Activated T-cell treated with anti-CD3 and anti-CD28 coated beads, Interleukin-2, amount 50 U/mL, for 4 hours (primary cell): ENCODE data around the gene KIAA1217. TPM values are rescaled to one million over a fixed set of nuclear protein-coding genes. Genes with fewer than 3 reads are reported as not detected.

Experiments
- ATAC-seq, 2 donors: fragments of 200-7000 bp; cut with Tn5 transposase; one replicate each; pipeline ENCODE4 v1.10.0; 2021
- DNase-seq: peaks from one replicate; pipeline ENCODE4 v3.0.0-alpha.2; 2020
- H3K27me3 Mint-ChIP-seq: one replicate; pipeline ENCODE4 v1.8.0; 2021; ENCODE audit warnings: low read depth, mixed read lengths
- H3K36me3 Mint-ChIP-seq: one replicate; pipeline ENCODE4 v1.8.0; 2022; ENCODE audit warnings: mixed read lengths; ENCODE audit not compliant: insufficient read depth
- H3K4me1 Mint-ChIP-seq: one replicate; pipeline ENCODE4 v1.8.0; 2021; ENCODE audit warnings: low read depth, mixed read lengths
- H3K4me3 Mint-ChIP-seq: one replicate; pipeline ENCODE4 v1.8.0; 2021; ENCODE audit warnings: mild to moderate bottlenecking, moderate library complexity, mixed read lengths
- H3K9me3 Mint-ChIP-seq: one replicate; pipeline ENCODE4 v1.8.0; 2021; ENCODE audit warnings: mixed read lengths
- total RNA-seq, 3 donors: library from RNA; stranded (reverse); gene quantifications; one replicate each; pipeline ENCODE4 v1.2.1, GENCODE V29; 2021

The KIAA1217 gene
- total RNA-seq, 3 donors from 2014 or later: 0.20 to 0.87 (median 0.50) TPM

GRCh38 chr10:24451325-24451820 is 242.4 kb downstream of the KIAA1217 start:
- DNase-seq (no peak), ATAC-seq (no peak)
- H3K4me1 Mint-ChIP-seq: peaks cover 15% of the 10 kb centered on the region
- H3K4me3 Mint-ChIP-seq: no peak overlapping the region
- peaks cover 29% of the 10 kb centered on the region for H3K27me3 Mint-ChIP-seq
- H3K36me3 Mint-ChIP-seq: no peaks in the 10 kb centered on the region
- H3K9me3 Mint-ChIP-seq: no peaks in the 10 kb centered on the region

DNA sequence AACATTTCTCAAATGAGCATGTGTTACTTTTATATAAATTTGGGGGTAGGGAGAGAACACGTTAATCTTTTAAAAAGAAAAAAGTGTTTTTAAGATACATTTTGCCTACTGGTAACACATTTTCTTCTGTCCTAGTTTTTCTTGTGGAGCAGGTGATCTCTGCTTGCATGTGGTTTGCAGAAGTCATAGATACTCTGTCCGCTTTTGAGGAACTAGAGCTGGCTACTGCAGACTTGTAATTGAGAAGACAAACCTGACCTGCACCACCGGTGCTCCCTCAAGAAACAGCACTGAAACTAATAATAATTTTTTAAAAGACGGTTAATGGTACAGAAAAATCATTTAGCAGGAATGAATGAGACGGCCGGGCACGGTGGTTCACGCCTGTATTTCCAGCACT is 243.1 kb downstream of the KIAA1217 start:
- Mint-ChIP-seq H3K27me3 (peaks cover 27% of the 10 kb centered on the region), H3K4me3 (no peak overlapping the region), H3K36me3 (no peaks in the 10 kb centered on the region), H3K9me3 (no peaks in the 10 kb centered on the region), H3K4me1 (peaks cover 15% of the 10 kb centered on the region)
- DNase-seq (no peak), ATAC-seq (no peak)

DNA sequence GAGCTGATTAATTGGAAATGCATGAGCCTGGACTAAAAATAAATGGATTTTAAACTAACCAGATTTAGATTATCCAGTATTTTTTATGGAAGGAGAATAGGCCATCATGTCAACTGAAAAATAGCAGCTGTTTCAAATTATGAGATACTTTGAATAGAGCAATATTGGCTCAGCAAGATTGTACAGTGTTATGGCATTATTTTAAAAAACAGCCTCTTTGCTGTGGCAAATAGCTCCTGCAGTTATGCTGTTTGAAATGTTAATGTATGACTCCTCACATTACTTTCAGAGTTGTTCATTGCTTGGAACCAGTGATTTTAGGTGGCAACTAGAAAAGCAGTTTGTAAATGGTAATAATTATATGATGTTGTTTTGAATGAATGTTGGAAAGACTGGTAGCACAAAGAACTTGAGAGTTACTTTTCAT is 244.5 kb downstream of the KIAA1217 start:
- Mint-ChIP-seq H3K4me1 (peaks cover 15% of the 10 kb centered on the region), H3K36me3 (no peaks in the 10 kb centered on the region), H3K27me3 (peaks cover 30% of the 10 kb centered on the region), H3K4me3 (no peak overlapping the region), H3K9me3 (no peaks in the 10 kb centered on the region)
- DNase-seq (no peak), ATAC-seq (no peak)

DNA sequence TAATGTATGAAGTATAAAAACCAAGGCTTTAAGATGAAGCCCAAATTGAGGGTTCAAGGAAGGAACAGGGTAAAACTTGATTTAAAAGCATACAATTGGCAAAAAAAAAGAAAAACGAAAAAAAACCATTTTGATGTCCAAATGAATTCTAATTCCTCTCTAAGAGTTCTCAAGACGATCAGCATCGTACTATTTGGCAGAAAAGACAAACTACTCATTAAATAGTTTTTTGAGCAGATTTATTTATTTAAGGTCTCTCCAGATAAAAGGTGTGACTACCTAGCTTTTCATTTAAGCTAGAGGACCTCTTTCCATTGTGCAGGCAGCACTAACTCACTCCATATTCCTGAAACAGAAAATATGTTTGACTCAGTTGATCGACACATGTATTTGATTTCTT is 245.0 kb downstream of the KIAA1217 start:
- ATAC-seq: no peak
- Mint-ChIP-seq H3K4me3 (no peak overlapping the region), H3K9me3 (no peaks in the 10 kb centered on the region), H3K36me3 (no peaks in the 10 kb centered on the region), H3K4me1 (peaks cover 12% of the 10 kb centered on the region), H3K27me3 (peaks cover 31% of the 10 kb centered on the region)
- no peak for DNase-seq

DNA sequence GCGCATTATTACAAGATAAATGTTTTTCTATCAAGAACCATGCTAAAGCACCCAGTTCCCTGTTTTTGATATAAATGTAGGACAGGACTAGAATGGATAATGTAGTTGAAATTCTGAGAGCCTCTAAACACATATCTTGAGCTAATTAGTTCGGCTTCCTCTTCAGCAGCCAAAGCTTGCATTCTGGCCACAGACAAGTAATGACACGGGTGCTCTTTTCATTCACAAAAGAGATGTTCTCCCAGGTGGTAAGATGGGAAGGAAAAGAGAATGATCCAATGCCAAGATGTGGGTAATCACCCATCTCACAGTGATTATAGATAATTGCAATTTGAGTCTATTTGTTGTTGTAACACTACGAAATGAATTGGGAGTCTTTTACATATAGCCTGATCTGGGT is 246.5 kb downstream of the KIAA1217 start:
- Mint-ChIP-seq H3K36me3 (no peaks in the 10 kb centered on the region), H3K27me3 (peaks cover 31% of the 10 kb centered on the region)

GRCh38 chr10:24456322-24456721 is 247.4 kb downstream of the KIAA1217 start:
- Mint-ChIP-seq H3K4me3 (no peak overlapping the region), H3K36me3 (no peaks in the 10 kb centered on the region), H3K4me1 (peaks cover 6% of the 10 kb centered on the region), H3K27me3 (peaks cover 30% of the 10 kb centered on the region), H3K9me3 (no peaks in the 10 kb centered on the region)
- DNase-seq: no peak
- peak; percentile 18 to 50 for ATAC-seq

More for the DNA sequence above, 246.5 kb downstream of the KIAA1217 start:
- H3K9me3 Mint-ChIP-seq: no peaks in the 10 kb centered on the region
- H3K4me3 Mint-ChIP-seq: no peak overlapping the region
- ATAC-seq: no peak
- DNase-seq: no peak
- peaks cover 6% of the 10 kb centered on the region for H3K4me1 Mint-ChIP-seq

DNA sequence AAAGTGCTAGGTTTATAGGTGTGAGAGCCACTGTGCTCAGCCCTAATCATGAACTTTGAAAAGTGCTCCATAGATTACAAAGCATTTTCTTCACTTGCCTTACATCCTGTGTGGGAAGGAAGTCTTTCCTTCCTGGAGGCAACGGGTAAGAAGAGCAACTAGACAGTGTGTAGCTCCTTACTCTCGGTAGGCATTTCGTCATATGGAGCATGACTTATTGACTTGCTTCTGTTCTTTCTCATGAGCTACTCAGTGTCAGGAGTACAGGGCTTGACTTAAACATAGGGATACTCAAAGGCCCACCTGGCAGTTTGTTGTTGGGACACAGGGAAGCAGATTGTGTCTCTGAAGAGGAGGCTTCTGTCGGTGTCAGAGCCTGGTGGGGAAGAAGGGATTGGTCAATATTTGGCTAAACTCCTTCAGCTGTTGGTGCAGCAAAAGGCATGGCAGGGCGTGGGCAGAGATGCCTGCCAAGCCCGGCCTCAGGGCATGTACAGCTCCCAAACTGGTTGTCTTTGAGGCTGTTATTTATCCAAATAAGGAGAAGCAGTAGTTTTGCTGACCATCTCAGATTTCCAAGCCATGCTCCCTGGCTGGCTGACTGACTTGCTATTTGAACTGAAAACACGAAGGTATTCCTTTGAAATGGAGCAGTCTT is 248.9 kb downstream of the KIAA1217 start:
- ATAC-seq: no peak
- DNase-seq: no peak
- no peaks in the 10 kb centered on the region for H3K36me3 Mint-ChIP-seq
- peaks cover 25% of the 10 kb centered on the region for H3K27me3 Mint-ChIP-seq
- peaks cover 2% of the 10 kb centered on the region for H3K4me1 Mint-ChIP-seq
- no peaks in the 10 kb centered on the region for H3K9me3 Mint-ChIP-seq
- H3K4me3 Mint-ChIP-seq: no peak overlapping the region

DNA sequence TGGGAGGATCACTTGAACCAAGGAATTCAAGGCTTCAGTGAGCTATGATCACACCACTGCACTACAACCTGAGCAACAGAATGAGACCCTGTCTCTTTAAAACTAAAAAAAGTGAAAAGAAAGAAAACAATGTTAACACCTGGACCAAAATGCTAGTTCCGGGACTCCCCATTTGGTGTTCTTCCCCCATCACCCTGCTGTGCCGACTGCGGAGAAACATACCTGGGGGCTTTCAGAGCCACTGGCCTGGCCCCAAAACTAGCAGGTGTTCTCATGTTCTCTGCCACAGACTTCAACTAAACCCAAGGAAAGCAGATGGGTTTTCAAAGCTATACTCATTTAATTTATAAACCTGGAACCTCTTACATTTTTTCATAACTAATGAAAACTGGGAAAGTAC is 250.9 kb downstream of the KIAA1217 start:
- Mint-ChIP-seq H3K4me3 (no peak overlapping the region), H3K27me3 (peaks cover 17% of the 10 kb centered on the region), H3K36me3 (no peaks in the 10 kb centered on the region), H3K4me1 (peaks cover 14% of the 10 kb centered on the region), H3K9me3 (no peaks in the 10 kb centered on the region)
- ATAC-seq (no peak), DNase-seq (no peak)

DNA sequence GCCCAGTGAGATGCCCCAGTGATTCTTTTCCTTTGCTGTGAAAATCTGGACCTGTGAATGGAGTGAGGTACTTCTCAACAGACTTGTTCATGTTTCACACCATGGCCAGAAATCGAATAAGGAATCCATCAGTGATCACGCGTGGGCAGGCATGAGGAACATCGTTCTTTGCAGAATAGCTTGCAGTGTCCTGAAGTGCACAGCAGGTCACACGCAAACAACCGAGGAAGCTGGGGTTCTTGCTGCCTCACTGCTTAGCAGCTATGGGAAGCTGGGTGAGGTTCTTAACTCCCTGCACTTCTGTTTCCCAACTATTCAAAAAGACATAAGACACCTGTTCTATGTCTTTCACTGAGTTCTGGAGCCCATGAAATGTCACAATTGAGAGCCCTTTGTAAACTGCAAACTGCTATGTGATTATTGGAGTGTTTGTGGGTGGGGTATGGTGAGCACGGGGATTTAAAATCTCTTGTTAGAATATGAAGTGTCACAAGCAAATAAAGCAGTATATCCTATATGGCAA is 253.4 kb downstream of the KIAA1217 start:
- H3K4me3 Mint-ChIP-seq: no peak overlapping the region
- H3K36me3 Mint-ChIP-seq: no peaks in the 10 kb centered on the region
- H3K4me1 Mint-ChIP-seq: peaks cover 28% of the 10 kb centered on the region
- no peaks in the 10 kb centered on the region for H3K9me3 Mint-ChIP-seq
- ATAC-seq (no peak), DNase-seq (no peak)
- peaks cover 7% of the 10 kb centered on the region for H3K27me3 Mint-ChIP-seq

DNA sequence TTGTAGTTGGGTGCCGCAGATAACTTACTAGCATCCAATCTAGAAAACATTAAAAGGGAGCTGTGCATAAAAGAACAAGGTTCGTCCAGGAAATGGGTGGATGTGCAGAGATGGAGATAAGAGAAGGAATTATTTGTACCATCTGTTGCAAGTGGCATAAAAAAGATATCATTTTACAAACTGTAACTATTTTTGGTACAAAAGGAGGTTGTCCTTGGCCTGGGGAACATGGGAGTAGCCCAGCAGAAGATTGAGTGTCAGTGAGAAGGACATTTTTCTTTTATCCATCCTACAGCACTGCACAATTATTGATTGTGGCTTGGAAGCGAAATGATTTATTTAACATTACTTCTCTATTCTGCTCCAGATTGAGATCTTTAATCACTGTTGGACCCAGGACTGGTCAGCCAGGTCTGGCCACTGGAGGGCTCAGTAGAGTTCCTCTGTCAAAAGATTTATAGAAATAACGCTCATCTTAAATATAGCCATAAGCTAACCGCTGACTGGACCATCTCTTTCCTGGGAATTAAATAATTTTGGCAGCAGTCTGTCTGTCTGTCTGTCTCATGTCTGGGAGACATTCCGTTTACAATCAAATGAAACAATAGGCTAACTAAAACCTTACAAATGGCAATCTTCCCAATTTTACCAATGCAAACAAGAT is 254.1 kb downstream of the KIAA1217 start:
- Mint-ChIP-seq H3K9me3 (no peaks in the 10 kb centered on the region), H3K36me3 (no peaks in the 10 kb centered on the region), H3K4me3 (no peak overlapping the region)

GRCh38 chr10:24463611-24464426 is 254.9 kb downstream of the KIAA1217 start:
- H3K4me3 Mint-ChIP-seq: peak overlapping the region; percentile 12
- H3K27me3 Mint-ChIP-seq: peaks cover 3% of the 10 kb centered on the region
- DNase-seq (no peak), ATAC-seq (peak; percentile 54 to 62)
- H3K4me1 Mint-ChIP-seq: peaks cover 28% of the 10 kb centered on the region
- no peaks in the 10 kb centered on the region for H3K36me3 Mint-ChIP-seq
- no peaks in the 10 kb centered on the region for H3K9me3 Mint-ChIP-seq

More for the DNA sequence above, 254.1 kb downstream of the KIAA1217 start:
- Mint-ChIP-seq H3K4me1 (peaks cover 28% of the 10 kb centered on the region), H3K27me3 (peaks cover 7% of the 10 kb centered on the region)
- no peak for ATAC-seq
- no peak for DNase-seq

DNA sequence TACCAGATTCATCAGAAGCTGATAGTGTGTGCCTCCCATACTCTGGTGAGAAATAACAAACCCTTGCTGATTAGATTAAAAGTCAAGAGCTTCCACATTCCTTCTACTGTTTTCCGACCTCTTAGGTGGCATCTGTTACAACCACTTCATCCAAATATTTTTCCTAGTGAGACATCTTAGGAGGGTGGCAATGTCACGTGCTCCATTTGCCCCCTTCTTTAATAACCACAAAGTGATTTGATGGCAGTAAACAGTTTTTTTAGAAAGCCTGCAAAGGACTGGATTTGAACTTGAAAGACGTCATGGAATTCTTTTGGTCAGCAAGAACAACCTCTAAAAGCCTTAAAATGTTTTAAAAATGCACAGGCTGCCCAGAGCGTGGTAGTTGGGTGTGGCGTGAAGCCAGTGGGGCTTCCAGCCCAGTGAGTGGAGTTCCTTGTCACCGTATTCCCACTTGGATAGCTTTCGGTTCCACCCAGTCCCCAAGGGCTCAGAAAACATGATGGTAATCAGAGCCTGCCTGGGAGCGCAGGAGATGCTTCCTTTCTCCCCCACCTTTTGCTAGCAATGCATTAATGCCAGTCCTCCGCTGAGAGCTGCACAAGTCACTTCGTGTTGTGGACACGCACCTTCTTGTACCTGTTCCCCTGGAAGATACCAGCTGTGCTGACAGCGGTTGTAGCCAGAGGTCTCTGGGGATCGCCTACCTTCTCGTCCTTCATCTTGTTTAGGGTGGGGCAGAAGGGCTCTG is 256.4 kb downstream of the KIAA1217 start:
- peaks cover 28% of the 10 kb centered on the region for H3K4me1 Mint-ChIP-seq
- no peak for ATAC-seq
- no peak for DNase-seq

GRCh38 chr10:24465891-24466818 is 257.2 kb downstream of the KIAA1217 start:
- Mint-ChIP-seq H3K36me3 (no peaks in the 10 kb centered on the region), H3K4me3 (peak overlapping the region; percentile 39), H3K9me3 (no peaks in the 10 kb centered on the region), H3K27me3 (peaks cover 3% of the 10 kb centered on the region), H3K4me1 (peaks cover 28% of the 10 kb centered on the region)
- ATAC-seq: peak; percentile 73 to 77
- peak; percentile 12 for DNase-seq

More for the DNA sequence above, 256.4 kb downstream of the KIAA1217 start:
- H3K36me3 Mint-ChIP-seq: no peaks in the 10 kb centered on the region
- peaks cover 6% of the 10 kb centered on the region for H3K27me3 Mint-ChIP-seq
- H3K9me3 Mint-ChIP-seq: no peaks in the 10 kb centered on the region
- no peak overlapping the region for H3K4me3 Mint-ChIP-seq
